GM10266 (cell line): ENCODE results near the gene GPRIN3.
"Not testable (repeated sequence)": the region's sequence is repeated elsewhere in the genome, so short reads cannot be mapped to it uniquely, and the experiment has no call there.

Experiments used
- DNase-seq: peaks from one replicate; pipeline ENCODE4 v3.0.0; 2012; ENCODE audit errors: extremely low spot score
- TF ChIP-seq, protein P1 (sequence below): IDR thresholded peaks from 2 replicates; pipeline ENCODE4 v1.5.1; 2012; ENCODE audit warnings: mild to moderate bottlenecking, low read depth; ENCODE audit not compliant: control insufficient read depth, insufficient read depth; ENCODE audit errors: missing control alignments

Gene GPRIN3

GRCh38 chr4:89263265-89263664, 44.3 kb downstream of the GPRIN3 start:
- no peak for DNase-seq
- TF ChIP-seq, protein P1, sequence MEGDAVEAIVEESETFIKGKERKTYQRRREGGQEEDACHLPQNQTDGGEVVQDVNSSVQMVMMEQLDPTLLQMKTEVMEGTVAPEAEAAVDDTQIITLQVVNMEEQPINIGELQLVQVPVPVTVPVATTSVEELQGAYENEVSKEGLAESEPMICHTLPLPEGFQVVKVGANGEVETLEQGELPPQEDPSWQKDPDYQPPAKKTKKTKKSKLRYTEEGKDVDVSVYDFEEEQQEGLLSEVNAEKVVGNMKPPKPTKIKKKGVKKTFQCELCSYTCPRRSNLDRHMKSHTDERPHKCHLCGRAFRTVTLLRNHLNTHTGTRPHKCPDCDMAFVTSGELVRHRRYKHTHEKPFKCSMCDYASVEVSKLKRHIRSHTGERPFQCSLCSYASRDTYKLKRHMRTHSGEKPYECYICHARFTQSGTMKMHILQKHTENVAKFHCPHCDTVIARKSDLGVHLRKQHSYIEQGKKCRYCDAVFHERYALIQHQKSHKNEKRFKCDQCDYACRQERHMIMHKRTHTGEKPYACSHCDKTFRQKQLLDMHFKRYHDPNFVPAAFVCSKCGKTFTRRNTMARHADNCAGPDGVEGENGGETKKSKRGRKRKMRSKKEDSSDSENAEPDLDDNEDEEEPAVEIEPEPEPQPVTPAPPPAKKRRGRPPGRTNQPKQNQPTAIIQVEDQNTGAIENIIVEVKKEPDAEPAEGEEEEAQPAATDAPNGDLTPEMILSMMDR: no peak

GRCh38 chr4:89259301-89260028, 48.1 kb downstream of the GPRIN3 start:
- no peak for DNase-seq
- TF ChIP-seq, protein P1: no peak

- TF ChIP-seq, protein P1: no peak
Measured at GRCh38 chr4:89258506-89258905, 49.1 kb downstream of the GPRIN3 start.

GRCh38 chr4:89257376-89257775, 50.2 kb downstream of the GPRIN3 start:
- TF ChIP-seq, protein P1: no peak
- no peak for DNase-seq

More at GRCh38 chr4:89258506-89258905, 49.1 kb downstream of the GPRIN3 start:
- no peak for DNase-seq

- no peak for DNase-seq
- TF ChIP-seq, protein P1: no peak
Measured at GRCh38 chr4:89256203-89256800, 51.3 kb downstream of the GPRIN3 start.

DNA sequence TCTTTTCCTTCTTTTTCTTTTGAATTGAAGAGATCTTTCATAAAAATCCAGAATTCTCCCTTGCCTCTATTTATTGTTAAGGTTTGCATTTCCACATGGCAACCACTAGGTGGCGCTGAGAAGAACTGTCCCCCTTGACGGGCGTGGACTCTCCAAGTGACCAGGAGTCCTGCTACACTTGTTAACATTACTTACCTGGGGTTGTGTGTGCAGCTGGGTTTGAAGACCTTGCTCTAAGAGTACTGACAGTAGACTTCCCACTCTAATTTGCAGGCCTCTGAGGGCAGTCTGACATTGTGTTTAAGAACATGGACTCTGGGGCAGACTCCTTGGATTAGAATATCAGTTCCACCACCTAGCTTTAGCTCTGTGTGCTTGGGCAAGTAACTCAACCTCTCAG, 52.8 kb downstream of the GPRIN3 start:
- DNase-seq: peak; percentile 35
- TF ChIP-seq, protein P1: peak; percentile 82

DNA sequence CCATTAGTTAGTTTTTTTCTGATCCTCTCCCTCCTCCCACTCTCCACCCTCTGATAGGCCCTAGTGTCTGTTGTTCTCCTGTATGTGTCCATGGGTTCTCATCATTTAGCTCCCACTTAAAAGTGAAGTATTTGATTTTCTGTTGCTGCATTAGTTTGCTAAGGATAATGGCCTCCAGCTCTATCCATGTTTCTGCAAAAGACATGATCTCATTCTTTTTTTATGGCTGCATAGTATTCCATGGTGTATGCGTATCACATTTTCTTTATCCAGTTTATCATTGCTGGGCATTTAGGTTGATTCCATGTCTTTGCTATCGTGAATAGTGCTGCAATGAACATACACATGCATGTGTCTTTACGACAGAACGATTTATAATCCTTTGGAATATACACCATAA, 53.3 kb downstream of the GPRIN3 start:
- DNase-seq: not testable (repeated sequence)
